Stimulated activated CD4-positive, alpha-beta T cell treated with anti-CD3 and anti-CD28 coated beads, TNF-alpha, amount 100 ng/mL, for 24 hours (primary cell): ENCODE measurements around the gene ROR1.
"Not testable (repeated sequence)": the region's sequence is repeated elsewhere in the genome, so short reads cannot be mapped to it uniquely, and the experiment has no call there.

ENCODE experiments used
- DNase-seq, 3 experiments: peaks; one replicate each; pipeline ENCODE4 v3.0.0-alpha.2; 2020; ENCODE audit warnings: low read depth in 3 of 3

ROR1 gene

GRCh38 chr1:63822540-63822939 is 48.7 kb downstream of the ROR1 start:
- DNase-seq: no peak

GRCh38 chr1:63824451-63824850 is 50.6 kb downstream of the ROR1 start:
- DNase-seq: no peak

GRCh38 chr1:63825111-63825510 is 51.3 kb downstream of the ROR1 start:
- DNase-seq: no peak

GRCh38 chr1:63826246-63826861 is 52.5 kb downstream of the ROR1 start:
- DNase-seq: not testable (repeated sequence)

GRCh38 chr1:63827411-63828321 is 53.8 kb downstream of the ROR1 start:
- no peak for DNase-seq

- no peak for DNase-seq
Measured at GRCh38 chr1:63828322-63829044, 54.7 kb downstream of the ROR1 start.

GRCh38 chr1:63829349-63830327 is 55.8 kb downstream of the ROR1 start:
- no peak for DNase-seq

GRCh38 chr1:63831409-63831808 is 57.6 kb downstream of the ROR1 start:
- DNase-seq: no peak

GRCh38 chr1:63833363-63834119 is 59.7 kb downstream of the ROR1 start:
- no peak for DNase-seq

- no peak for DNase-seq
Measured at GRCh38 chr1:63835128-63835527, 61.3 kb downstream of the ROR1 start.

GRCh38 chr1:63836374-63836773 is 62.6 kb downstream of the ROR1 start:
- DNase-seq: no peak

- DNase-seq: no peak
Measured at GRCh38 chr1:63836830-63837229, 63.0 kb downstream of the ROR1 start.

GRCh38 chr1:63843010-63843409 is 69.2 kb downstream of the ROR1 start:
- DNase-seq: no peak

GRCh38 chr1:63843884-63844283 is 70.1 kb downstream of the ROR1 start:
- DNase-seq: no peak

GRCh38 chr1:63845346-63845745 is 71.5 kb downstream of the ROR1 start:
- DNase-seq: no peak

- no peak for DNase-seq
Measured at GRCh38 chr1:63847308-63847910, 73.6 kb downstream of the ROR1 start.

- no peak for DNase-seq
Measured at GRCh38 chr1:63848733-63849132, 74.9 kb downstream of the ROR1 start.

GRCh38 chr1:63849149-63849548 is 75.3 kb downstream of the ROR1 start:
- no peak for DNase-seq

- DNase-seq: no peak
Measured at GRCh38 chr1:63854091-63854490, 80.3 kb downstream of the ROR1 start.

GRCh38 chr1:63855942-63856341 is 82.1 kb downstream of the ROR1 start:
- DNase-seq: no peak
